KBM-7 (cell line): ENCODE measurements around the gene NCAPD3.
A peak's percentile ranks its signal among the peaks of the same experiment; 100 is the strongest.
"Not testable (repeated sequence)": the region's sequence is repeated elsewhere in the genome, so short reads cannot be mapped to it uniquely, and the experiment has no call there.

Experiments
- DNase-seq: peaks from one replicate; pipeline ENCODE4 v3.0.0-alpha.2; 2015
- in situ Hi-C: fragments of 300-500 bp; cut with MboI; formaldehyde crosslinking; loops from 2 replicates; pipeline ENCODE4 v1.14.3; 2020; ENCODE audit warnings: low sequenced_read_pairs, low pct_unique_long_range_greater_than_20kb, mixed read lengths

NCAPD3 gene

GRCh38 chr11:134229126-134229790 lies 5.5 kb upstream of the NCAPD3 start:
- DNase-seq, result no peak
- in situ Hi-C loops, result no loop called here

DNA sequence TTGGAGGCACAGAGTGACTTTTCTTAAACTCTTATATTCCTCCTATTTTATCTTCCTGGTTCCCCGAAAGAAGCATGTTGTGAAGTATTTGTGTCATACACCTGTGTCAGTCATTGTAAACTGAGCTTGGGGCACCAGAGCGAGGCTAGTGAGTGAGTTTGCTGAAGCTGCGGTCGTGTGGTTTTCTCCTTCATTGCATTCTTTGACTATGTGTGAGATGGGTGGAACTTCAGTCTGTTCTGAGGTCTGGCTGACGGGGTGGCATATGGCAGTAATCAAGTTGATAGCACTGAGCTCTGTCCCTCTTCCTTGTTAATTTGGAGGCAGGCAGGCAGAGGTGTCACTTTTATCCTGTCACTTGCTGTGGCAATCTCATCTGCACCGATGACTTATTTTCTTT lies 4.9 kb upstream of the NCAPD3 start:
- in situ Hi-C loops, result no loop called here

GRCh38 chr11:134226806-134227325 lies 3.1 kb upstream of the NCAPD3 start:
- DNase-seq, result no peak
- in situ Hi-C loops, result no loop called here

More for the DNA sequence above, 4.9 kb upstream of the NCAPD3 start:
- peak; percentile 86 for DNase-seq

GRCh38 chr11:134224710-134225664 lies 1.2 kb upstream of the NCAPD3 start:
- peak; percentile 62 for DNase-seq
- in situ Hi-C loops, result no loop called here

DNA sequence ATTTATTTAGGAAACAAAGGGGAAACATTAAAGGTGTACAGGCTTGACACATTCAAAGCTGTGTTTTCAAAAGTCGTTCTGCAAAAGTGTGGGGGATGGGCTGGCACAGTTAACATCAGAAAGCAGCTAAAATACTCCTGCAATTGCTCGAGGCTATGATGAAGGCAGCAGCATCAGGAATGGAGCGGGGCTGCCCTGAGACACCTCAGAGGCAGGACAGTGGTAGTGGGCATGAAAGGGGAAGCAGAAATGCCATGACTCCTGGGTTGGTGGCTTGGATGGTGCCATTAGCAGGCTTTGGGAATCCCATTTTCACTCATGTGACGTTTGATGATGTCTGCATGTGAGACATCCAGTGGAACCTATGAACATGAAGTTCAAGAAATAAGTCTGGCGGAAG lies 646 bp downstream of the NCAPD3 start:
- DNase-seq, result peak; percentile 42
- in situ Hi-C loops, result no loop called here

- no peak for DNase-seq
Observed at GRCh38 chr11:134216816-134217215, 7.0 kb downstream of the NCAPD3 start.

DNA sequence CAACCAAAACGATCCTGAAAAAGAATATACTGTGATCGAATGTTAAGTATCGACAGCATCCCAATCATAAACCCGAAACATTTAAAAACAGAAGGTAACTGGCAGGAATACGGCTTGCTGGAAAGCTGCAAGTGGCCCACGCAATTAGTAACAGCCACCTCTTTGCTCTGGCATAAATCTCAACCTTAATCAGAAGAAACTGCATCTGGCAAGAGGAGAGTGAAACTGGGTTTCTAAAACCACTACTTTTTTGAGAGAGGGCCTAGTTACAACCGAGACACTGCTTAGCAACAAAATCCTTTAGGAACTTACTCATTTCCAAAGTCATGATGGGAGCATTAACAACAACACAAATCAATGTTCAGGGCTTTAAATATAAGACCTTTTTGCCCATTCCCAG lies 7.9 kb downstream of the NCAPD3 start:
- in situ Hi-C loops, result no loop called here
- no peak for DNase-seq

More at GRCh38 chr11:134216816-134217215, 7.0 kb downstream of the NCAPD3 start:
- in situ Hi-C loops, result no loop called here

GRCh38 chr11:134207538-134208239 lies 16.1 kb downstream of the NCAPD3 start:
- in situ Hi-C loops, result no loop called here
- peak; percentile 47 for DNase-seq

DNA sequence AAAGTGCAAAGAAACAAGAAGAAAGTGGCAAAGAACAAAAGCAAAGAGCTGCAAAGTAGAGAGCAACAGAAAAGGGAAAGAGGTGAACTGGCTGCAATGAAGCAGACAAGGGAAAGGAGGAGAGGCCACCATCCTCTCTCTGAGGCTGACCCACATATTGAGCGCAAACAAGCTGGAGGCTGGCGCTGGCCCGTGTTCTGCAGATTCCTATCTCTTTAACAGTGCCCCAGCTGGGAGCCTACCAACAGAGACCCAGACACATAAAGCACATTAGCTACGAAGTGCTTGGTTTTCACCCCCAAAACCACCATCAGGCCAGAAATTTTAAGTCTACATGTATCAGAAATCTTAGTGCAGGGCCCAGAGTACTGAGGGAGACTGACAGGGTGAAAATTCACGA lies 17.6 kb downstream of the NCAPD3 start:
- no peak for DNase-seq
- in situ Hi-C loops, result no loop called here

DNA sequence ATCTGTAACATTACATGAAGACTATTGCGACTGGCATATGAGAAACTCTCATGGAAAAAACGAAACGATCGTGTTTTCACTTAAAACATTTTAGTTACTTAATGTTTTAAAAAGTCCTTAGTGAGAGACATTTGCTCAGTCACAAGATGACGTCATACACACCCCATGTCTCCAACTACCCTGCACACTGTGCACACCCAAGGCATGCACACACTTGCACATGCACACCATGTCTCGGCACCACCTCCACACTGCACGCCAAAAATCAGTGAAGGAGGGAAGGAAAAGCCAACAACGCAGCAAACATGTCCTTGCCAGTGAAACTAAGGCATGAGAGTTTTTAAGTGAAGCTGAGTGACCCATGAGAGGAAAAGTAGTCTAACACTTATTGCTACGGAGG lies 18.0 kb downstream of the NCAPD3 start:
- DNase-seq, result no peak
- in situ Hi-C loops, result no loop called here

DNA sequence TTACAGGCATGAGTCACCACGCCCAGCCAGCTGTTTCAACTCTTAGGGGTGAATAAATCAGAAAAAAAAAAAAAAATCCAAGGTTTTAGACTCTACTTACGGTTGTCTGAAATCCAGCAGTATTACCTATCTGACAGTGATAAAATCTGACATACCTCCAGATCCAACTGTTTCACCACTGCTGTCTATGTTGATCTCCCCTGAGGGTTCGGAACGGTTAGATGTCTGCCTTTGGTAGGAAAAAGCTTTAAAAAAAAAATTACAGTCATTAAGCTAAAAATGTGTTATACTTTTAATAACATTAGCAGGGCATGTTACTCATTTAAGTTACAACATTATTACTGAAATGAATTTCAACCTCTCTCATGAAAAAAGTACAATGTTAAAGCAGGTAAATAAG lies 21.1 kb downstream of the NCAPD3 start:
- in situ Hi-C loops, result no loop called here
- DNase-seq, result no peak

DNA sequence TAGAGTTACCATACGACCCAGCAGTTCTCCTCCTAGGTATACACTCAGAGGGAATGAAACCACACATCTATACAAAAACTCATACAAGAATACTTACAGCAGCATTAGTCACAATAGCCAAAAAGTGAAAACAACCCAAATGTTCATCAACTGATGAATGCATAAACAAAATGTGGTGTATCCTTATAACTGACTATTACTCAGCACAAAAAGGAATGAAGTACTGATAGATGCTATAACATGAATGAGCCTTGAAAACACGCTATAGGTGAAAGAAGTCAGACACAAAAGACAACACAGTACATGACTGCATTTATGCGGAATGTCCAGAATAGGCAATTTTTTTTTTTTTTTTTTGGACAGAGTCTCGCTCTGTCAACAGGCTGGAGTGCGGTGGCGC lies 23.1 kb downstream of the NCAPD3 start:
- in situ Hi-C loops, result no loop called here
- DNase-seq, result no peak

GRCh38 chr11:134199531-134199930 lies 24.2 kb downstream of the NCAPD3 start:
- in situ Hi-C loops, result no loop called here
- DNase-seq, result no peak

DNA sequence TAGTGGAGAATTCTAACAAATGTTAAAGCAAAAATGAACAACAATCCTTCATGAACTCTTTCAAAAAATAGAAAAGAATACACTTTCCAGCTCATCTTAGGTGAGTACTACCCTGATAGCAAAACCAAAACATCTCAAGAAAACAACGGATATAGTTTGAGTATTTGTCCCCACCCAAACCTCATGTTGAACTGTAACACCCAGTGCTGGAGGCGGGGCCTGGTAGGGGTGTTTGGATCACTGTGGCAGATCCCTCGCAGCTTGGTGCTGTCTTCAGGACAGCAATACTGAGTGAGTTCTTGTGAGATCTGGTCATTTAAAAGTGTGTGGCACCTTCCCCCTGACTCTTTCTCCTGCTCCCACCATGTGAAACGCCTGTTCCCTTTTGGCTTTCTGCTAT lies 27.0 kb downstream of the NCAPD3 start:
- DNase-seq, result no peak
- in situ Hi-C loops, result no loop called here

- DNase-seq, in situ Hi-C loops: not testable (repeated sequence)
Observed at GRCh38 chr11:134188092-134188491, 35.7 kb downstream of the NCAPD3 start.

DNA sequence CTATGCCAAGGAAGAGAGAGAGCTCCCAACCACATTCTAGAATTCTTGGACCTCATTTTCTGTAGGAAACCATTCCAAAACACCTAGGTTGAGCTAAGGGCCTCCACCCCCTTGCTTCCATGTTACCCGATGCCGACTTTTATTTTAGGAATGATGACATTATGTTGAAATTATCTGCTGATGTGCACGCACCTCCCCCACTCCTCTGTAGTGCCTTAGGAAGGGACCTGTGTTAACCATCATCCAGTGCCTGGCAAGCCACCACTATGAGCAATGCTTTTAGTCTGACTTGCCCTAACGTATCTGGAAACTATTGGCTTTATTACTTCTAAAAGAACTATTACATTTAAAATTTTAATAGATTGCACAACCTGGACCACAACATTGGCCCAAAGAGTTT lies 42.1 kb downstream of the NCAPD3 start:
- in situ Hi-C loops, result no loop called here
- no peak for DNase-seq

DNA sequence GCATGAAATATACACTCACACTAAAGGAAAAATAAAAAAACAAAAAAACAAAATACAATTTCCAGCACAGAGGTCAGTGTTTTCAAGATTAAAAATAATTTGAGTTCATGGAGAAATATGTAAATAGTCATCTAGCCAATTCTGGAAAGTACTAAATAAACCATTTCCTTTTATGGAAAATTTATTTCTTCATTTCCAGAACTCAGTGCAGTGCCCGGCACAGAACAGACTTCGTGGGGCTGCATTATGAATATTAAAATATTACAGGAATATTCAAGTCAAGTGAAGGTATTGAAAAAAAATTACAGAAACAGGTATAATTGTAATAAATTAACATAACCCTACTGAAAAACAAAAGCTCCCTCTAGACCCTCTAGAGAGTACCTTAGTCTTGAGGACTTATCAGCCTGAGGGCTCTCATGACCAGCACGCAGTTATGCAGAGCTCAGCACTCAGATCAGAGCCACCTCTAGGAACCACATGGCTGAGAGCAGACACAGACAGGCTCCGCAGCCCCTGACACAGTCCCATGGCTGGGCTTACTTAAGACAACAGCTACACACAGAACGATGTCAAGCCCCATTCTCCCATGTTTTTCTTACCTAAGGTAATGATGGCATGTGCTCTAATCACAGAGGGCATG lies 45.6 kb downstream of the NCAPD3 start:
- in situ Hi-C loops, result no loop called here
- DNase-seq, result no peak

DNA sequence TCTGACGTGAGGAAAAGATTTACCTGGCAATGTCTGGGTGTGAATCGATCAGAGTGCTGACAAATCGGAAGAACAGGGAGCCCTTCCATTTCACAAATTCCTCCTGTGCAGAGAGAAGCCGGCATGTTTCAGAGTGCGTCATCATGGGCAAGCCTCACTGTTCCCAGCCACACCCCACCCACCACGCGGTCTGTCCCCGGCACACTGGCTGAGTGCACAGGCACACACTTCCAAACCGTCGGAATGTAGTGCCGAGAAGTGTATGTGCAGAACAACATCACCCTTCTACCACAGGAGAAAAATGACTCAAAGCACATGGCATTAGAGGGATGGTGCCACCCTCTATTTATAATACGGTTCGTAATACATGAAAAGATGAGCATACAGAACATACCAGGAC lies 47.5 kb downstream of the NCAPD3 start:
- no peak for DNase-seq
- in situ Hi-C loops, result no loop called here

DNA sequence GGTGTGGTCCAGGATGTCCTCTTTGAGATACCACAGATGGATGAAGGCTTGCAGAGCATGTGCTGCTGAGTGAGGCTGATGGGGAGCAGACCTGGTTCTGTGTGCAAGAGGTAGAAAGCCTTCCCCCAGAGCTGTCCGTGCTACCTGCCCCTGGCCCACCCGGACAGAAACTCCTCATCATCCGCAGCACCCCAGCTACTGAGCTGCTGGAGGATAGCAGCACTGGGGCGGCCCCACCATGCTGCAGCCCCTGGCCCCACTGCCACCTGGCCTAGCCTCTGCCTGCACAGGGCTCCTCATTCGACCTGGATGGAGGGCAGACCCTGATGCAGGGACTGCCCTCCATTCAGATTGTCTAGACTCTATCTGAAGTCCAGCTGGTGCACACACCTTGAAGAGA lies 50.5 kb downstream of the NCAPD3 start:
- DNase-seq, result no peak
- in situ Hi-C loops, result no loop called here
